ENCODE data around the gene CD81.

The CD81 gene

DNA sequence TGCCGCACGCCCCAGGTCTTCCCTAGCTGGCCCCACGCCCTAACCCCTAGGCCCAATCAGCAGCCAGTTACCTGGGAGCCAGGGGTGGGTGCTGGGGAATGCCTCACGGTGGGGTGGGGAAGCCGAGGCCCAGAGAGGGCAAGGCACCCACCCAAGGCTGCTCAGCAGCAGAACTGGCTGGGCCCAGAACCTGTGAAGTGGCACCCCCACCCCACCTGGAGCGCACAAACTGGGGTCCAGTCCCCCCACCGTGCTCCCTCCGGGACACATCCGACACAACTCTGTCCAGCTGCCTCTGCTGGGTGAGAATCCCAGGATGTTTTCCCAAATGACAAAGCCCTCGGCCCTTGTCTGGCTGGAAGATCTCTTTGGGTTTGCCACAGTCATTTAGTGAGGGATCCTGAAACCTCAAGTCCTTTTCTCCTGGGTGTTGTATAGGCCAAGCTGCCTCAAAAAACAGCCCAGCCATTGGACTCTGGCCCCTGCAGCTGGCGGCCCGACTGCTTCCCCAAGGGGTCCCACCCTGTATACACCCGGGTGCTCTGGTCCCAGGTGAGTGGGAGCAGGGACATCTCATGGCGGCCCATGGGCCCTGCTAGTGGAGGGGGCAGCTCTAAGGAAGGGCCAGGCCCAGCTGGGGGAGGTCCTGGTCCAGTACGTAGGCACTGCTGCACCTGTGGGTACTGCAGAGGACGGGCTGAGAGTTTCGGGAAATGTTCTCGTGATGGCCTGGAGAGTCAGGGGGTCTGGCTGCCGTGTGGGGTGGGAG, 44.3 kb downstream of the CD81 start:
- DNase-seq (ENCODE audit: low read depth): no peak

GRCh38 chr11:2421996-2422395, 44.9 kb downstream of the CD81 start:
- DNase-seq (ENCODE audit: low read depth): no peak

DNA sequence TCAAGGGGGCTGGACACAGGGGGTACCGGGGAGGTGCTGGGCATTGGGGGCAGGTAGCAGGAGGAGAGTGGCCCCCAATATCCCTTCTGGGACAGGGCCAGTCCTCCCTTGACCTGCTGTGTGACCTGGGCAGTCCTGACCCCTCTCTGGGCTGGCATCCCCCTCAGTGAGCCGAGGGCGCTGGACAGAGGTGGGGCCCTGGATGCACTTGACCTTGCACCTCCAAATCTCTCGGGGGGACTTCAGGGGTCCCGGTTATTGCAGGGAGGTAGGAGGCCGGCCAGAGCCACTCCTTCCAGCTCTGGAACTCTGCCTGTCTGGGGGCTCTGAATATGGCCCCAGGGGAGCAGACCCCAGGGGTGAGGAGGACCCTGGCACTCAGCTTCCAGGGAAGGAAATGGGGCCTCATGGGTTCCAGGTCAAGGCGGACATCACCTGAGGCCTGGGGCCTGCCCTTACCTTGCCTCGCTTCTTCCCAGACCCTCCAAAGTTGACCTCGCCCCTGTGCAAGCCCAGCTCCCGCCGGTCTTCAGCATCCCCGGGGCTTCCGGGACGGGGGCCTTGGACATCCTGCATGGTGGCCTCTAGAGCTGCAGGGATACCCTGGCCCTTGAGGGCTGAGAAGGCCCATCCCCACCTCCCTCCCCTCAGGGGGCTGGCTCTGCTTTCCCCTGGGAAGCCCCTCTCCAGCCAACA, 45.5 kb downstream of the CD81 start:
- DNase-seq (ENCODE audit: low read depth): no peak

- DNase-seq (ENCODE audit: low read depth): no peak
Measured at GRCh38 chr11:2423157-2424025, 46.3 kb downstream of the CD81 start.

DNA sequence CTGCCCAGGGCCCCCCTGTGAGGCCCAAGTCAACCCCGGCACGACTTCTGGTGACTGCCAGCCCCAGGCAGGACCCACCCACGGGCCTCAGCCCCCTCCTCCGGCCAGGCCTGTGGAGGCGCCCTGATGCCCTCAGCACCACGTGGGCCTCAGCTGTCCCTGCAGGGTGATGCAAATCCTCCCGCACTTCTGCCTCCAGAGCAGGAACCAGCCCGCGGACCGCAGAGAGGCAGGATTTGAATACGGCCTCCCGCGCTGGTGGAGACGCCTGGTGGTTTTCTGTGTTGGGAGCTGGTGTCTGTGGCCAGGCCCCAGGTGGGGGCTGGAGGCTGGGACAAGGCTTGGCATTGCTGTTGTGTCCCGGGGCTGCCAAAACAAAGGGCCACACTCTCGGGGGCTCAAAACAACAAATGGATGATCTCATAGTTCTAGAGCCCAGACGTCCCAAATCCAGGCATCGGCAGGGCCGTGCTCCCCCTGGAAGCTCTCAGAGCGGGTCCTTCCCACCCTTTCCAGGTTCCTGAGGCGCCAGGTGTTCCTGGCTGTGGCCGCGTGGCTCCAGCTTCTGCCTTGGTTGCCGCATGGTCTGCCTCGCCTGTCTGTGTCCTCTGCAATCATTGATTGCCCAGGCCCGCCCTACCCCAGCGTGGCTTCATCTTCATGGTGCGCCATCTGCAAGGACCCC, 47.8 kb downstream of the CD81 start:
- no peak for DNase-seq (ENCODE audit: low read depth)

DNA sequence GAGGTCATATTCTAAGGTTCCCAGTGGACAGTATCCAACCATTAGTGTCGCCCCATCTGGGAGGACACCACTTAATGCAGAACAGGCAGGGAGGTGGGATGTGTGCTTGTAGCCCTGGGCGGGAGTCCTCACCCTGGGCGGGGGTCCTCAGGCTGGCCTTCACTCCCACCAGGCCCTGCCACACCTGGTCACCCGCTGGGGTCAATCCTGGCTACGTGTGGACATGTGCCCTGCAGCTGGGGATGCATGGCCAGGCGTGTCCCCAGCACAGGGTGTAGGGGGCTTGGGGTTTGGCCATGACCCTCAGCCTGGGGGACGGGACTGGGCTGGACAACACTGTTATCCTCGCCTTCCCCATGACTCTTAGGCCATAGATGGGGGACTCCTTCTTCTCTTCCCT, 48.4 kb downstream of the CD81 start:
- DNase-seq (ENCODE audit: low read depth): no peak

DNA sequence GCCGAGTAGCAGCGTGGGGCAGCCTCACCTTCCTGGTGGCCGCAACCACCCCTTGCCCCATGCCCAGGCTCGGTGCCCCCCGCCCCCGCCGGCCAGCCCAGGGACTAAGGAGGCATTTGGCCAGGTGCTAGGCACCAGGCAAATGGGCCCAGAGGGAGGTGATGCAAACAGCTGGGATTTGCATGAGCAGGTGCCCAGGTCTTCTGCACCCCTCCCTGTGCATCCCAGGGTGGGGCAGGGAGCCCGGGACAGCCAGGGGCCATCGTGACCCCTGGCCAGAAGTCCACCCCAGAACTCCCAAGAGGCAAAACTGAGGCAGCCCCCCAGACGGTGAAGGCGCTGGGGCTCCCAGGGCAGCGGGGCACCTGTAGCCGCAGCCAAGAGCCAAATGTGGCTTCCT, 49.1 kb downstream of the CD81 start:
- DNase-seq (ENCODE audit: low read depth): no peak

GRCh38 chr11:2426826-2427521, 49.9 kb downstream of the CD81 start:
- no peak for DNase-seq (ENCODE audit: low read depth)

- no peak for DNase-seq (ENCODE audit: low read depth)
Measured at GRCh38 chr11:2427721-2428321, 50.7 kb downstream of the CD81 start.

DNA sequence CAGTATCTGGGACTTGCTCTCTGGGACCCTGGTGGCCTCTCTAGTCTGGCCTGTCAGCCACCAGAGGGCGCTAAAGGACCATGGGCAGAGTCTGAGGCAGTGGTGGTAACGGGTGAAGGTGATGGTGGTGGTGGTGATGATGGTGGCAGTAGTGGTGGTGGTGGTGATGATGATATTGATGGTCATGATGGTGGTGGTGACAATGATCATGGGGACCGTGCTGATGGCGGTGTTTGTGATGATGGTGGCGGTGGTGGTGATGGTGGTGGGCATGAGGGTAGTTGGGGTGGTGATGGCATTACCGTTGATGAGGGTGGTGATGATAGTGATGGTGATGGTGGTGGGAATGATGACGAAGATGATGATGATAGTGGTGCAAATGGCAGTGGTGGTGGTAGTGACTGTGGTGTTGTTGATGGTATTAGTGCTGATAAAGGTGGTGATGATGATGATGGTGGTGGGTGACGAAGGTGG, 51.2 kb downstream of the CD81 start:
- no peak for DNase-seq (ENCODE audit: low read depth)

DNA sequence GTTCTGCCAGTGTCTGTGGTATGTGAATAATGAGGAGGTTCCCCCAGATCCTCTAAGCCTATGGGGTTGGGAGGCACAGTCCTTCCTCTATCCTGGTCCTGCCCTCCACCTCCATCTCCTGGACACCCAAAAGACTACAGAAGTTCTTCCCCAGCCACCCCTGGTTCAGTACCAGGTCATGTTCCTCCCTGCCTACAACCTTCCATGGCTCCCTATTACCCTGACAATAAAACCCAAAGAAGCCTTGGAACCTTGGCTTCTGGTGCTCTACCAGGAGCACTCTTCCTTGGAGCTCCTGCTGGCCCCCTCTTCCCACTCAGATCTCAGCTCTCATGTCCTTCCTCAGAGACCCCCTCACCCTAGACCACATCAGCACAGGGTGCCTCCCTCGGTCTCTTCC, 54.3 kb downstream of the CD81 start:
- DNase-seq (ENCODE audit: low read depth): no peak

GRCh38 chr11:2432171-2432621, 55.1 kb downstream of the CD81 start:
- no peak for DNase-seq (ENCODE audit: low read depth)

DNA sequence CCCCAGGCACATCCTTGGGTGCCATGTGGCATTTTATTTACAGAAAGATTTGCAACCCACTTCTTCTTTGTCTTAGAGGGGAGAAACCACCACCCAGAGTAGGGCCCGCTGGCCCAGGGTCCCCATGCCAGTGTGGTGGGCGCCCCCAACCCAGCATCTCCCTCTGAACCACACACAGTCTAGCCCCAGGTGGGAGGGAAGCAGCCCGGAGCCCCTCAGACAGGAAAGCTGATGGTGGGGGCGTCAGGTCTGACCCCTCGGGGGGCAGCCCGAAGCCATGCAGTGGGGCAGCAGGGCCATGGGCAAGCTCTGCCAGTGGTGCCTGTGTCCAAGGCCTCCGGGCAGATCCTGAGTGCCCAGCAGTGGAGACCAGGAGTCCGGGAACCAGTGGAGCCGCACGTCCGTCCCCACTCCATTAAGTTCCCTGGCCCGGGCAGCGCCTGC, 55.5 kb downstream of the CD81 start:
- no peak for DNase-seq (ENCODE audit: low read depth)

DNA sequence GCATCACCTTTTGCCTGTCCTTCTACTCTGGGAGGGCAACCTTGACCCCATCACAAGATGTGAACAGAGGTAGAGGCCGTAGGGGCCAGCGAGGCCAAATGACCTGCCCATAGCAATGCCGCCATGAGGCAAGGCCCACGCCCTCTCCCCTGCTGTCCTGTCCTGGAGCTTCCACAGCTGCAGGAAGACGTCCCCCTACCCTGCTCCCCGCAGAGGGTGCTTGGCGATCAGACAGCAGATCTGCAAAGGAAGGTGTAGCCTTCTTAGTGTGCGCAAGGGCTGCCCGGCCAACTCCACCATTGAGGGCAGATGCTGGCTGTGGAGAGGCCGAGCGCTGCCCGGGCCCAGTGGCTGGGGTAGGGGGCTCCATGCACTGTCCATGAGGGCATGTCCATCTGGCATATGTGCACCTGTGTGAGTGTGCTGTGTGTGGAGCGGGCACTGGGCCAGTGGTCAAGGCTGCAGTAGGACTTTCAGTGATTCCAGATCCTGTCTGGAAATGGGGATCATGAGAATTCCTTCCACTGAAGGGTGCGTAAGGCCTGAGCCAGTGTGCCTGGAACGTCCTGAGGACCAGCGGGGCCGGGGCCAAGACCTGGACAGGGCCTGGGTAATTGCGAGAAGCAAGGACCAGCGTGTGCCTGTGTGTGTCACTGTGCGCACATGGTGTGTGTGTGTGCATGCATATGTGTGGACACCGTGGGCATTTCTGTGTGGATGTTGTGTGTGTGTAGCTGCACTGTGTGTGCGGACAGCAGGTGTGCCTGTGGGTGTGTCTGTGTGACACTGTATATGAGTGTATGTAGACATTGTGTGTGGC, 56.2 kb downstream of the CD81 start:
- no peak for DNase-seq (ENCODE audit: low read depth)

DNA sequence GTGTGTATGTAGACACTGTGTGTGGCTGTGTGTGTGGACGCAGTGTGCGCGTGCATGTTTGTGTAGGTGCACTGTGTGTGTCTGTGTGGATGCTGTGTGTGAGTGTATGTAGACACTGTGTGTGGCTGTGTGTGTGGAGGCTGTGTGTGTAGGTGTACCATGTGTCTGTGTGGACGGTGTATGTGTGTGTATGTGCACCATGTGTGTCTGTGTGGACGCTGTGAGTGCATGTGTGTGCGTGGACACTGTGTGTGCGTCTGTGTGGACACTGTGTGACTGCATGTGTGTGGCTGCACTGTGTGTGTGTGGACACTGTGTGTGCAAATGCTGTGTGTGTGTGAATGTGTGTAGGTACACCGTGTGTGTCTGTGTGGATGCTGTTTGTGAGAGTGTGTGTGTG, 56.9 kb downstream of the CD81 start:
- DNase-seq (ENCODE audit: low read depth): no peak

GRCh38 chr11:2434506-2435255, 57.6 kb downstream of the CD81 start:
- no peak for DNase-seq (ENCODE audit: low read depth)

DNA sequence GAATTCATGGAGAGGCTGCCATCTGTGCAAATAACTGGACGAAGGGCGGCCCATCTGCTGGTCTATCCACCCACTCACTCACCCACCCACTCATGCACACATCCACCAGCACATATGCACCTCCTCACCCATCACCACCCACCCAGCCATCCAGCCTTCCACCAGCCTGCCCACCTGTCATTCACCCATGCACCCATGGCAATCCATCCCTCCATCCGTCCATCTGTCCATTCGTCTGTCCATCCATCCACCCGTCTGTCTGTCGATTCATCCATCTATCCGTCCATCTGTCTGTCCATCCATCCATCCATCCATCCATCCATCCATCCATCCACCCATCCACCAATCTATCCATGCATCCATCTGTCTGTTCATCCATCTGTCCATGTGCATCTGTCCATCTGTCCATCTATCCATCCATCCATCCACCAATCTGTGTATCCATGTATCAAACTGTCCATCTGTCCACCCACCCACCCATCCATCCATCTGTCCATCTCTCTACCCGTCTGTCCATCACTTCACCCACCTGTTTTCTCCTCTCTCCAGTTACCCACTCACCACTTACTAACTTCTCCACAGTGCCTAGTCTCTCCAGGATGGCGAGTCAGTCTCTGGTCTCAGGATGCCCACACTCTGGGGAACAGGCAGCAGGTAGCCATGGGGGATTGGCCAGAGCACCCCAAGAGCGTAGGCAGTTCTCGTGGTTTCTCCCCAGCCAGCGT, 58.3 kb downstream of the CD81 start:
- DNase-seq (ENCODE audit: low read depth): no peak

DNA sequence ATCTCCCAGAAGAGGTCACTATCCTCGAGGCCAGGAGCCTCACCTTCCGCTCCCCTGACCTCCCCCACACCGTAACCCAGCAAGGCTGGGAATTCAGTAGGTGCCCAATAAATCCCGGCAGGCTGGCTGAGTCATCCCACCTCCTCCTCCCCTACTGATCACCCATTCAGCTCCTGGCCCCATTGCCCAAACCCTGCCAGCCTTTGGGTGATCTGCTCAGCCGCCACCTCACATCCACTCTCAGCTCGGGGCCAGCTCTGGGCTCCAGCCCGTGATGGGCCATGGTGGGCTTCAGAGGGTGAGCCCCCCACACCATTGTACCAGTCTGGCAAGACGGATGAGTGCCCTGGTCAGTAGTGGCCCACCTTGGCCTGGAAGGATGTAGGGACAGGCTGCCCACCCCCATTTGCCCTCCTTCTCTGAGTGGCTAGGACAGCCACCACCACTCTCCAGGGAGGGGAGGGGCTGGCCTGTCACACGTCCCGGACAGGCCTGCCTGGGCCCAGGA, 59.0 kb downstream of the CD81 start:
- no peak for DNase-seq (ENCODE audit: low read depth)

Measured in HS-27A (cell line).